ENCODE data around the gene MRPL28.

Gene MRPL28

DNA sequence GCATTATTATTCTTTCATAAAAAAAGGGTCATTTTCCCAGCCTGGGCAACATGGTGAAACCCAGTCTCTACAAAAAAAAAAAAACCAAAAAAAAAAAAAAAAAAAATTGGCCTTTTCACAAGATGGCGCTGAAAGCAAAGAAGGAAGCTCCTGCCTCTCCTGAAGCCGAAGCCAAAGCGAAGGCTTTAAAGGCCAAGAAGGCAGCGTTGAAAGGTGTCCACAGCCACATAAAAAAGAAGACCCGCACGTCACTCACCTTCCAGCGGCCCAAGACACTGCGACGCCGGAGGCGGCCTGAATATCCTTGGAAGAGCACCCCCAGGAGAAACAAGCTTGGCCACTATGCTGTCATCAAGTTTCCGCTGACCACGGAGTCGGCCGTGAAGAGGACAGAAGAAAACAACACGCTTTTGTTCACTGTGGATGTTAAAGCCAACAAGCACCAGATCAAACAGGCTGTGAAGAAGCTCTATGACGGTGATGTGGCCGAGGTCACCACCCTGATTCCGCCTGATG lies 16.4 kb upstream of the MRPL28 start:
- DNase-seq (ENCODE audit: low spot score) = no peak
- TF ChIP-seq, protein P1, sequence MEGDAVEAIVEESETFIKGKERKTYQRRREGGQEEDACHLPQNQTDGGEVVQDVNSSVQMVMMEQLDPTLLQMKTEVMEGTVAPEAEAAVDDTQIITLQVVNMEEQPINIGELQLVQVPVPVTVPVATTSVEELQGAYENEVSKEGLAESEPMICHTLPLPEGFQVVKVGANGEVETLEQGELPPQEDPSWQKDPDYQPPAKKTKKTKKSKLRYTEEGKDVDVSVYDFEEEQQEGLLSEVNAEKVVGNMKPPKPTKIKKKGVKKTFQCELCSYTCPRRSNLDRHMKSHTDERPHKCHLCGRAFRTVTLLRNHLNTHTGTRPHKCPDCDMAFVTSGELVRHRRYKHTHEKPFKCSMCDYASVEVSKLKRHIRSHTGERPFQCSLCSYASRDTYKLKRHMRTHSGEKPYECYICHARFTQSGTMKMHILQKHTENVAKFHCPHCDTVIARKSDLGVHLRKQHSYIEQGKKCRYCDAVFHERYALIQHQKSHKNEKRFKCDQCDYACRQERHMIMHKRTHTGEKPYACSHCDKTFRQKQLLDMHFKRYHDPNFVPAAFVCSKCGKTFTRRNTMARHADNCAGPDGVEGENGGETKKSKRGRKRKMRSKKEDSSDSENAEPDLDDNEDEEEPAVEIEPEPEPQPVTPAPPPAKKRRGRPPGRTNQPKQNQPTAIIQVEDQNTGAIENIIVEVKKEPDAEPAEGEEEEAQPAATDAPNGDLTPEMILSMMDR (IDR thresholded peaks at IDR 0.05; ENCODE audit: extremely low read depth, missing control alignments) = no peak

GRCh38 chr16:383326-384051 lies 13.2 kb upstream of the MRPL28 start:
- no peak for DNase-seq (ENCODE audit: low spot score)
- TF ChIP-seq, protein P1 (IDR thresholded peaks at IDR 0.05; ENCODE audit: extremely low read depth, missing control alignments) = no peak

GRCh38 chr16:381789-382717 lies 11.7 kb upstream of the MRPL28 start, which contains the start of gene PGAP6:
Gene PGAP6 (minus strand): TSS chr16:381978. CDS start chr16:381821, 157 bp downstream.
- TF ChIP-seq, protein P1 (IDR thresholded peaks at IDR 0.05; ENCODE audit: extremely low read depth, missing control alignments) = no peak
- peak; percentile 99 for DNase-seq (ENCODE audit: low spot score)

- TF ChIP-seq, protein P1 (IDR thresholded peaks at IDR 0.05; ENCODE audit: extremely low read depth, missing control alignments) = no peak
- DNase-seq (ENCODE audit: low spot score) = peak; percentile 65
Measured at GRCh38 chr16:381012-381788, 10.9 kb upstream of the MRPL28 start.

GRCh38 chr16:380762-381011 lies 10.3 kb upstream of the MRPL28 start:
- TF ChIP-seq, protein P1 (IDR thresholded peaks at IDR 0.05; ENCODE audit: extremely low read depth, missing control alignments) = no peak
- DNase-seq (ENCODE audit: low spot score) = no peak

GRCh38 chr16:379961-380761 lies 9.8 kb upstream of the MRPL28 start:
- DNase-seq (ENCODE audit: low spot score) = no peak

More at GRCh38 chr16:379961-380761, 9.8 kb upstream of the MRPL28 start:
- TF ChIP-seq, protein P1 (IDR thresholded peaks at IDR 0.05; ENCODE audit: extremely low read depth, missing control alignments) = no peak

Data from GM20000 (cell line).